Head of caudate nucleus (tissue), 42 donors: Measurements from ENCODE around the gene AATF.

Experiments
- DNase-seq, 42 donors: peaks; one replicate each; pipeline versions ENCODE4 v3.0.0 to v3.0.0-alpha.2; 2020 to 2021; ENCODE audit warnings: mixed read lengths in 7 of 42
- intact Hi-C: fragments of 100-400 bp; cut with DNase I; formaldehyde crosslinking; loops from one replicate; pipeline ENCODE4 v1.15.0; 2022

AATF gene

GRCh38 chr17:37087683-37088082 is 138.9 kb downstream of the AATF start:
- DNase-seq: no peak
- intact Hi-C loops: no loop called here

- intact Hi-C loops: no loop called here
- peak in 8 of 42 donors; percentile 17 to 72 (median 43) for DNase-seq
Observed at GRCh38 chr17:37088459-37088858, 139.7 kb downstream of the AATF start.

- intact Hi-C loops: no loop called here
- DNase-seq: peak in 14 of 42 donors; percentile 18 to 64 (median 40)
Observed at GRCh38 chr17:37088913-37089312, 140.2 kb downstream of the AATF start.

GRCh38 chr17:37089956-37090355 is 141.2 kb downstream of the AATF start:
- intact Hi-C loops: no loop called here
- DNase-seq: no peak

GRCh38 chr17:37090941-37091340 is 142.2 kb downstream of the AATF start:
- no peak for DNase-seq
- intact Hi-C loops: no loop called here

GRCh38 chr17:37092071-37092470 is 143.3 kb downstream of the AATF start:
- peak in 10 of 42 donors; percentile 25 to 69 (median 39) for DNase-seq
- intact Hi-C loops: no loop called here

- intact Hi-C loops: no loop called here
- no peak for DNase-seq
Observed at GRCh38 chr17:37092701-37093100, 143.9 kb downstream of the AATF start.

GRCh38 chr17:37094391-37094790 is 145.6 kb downstream of the AATF start:
- no peak for DNase-seq
- intact Hi-C loops: no loop called here

- intact Hi-C loops: no loop called here
- DNase-seq: no peak
Observed at GRCh38 chr17:37096071-37096470, 147.3 kb downstream of the AATF start.

- intact Hi-C loops: no loop called here
- no peak for DNase-seq
Observed at GRCh38 chr17:37097154-37097553, 148.4 kb downstream of the AATF start.

GRCh38 chr17:37098152-37098551 is 149.4 kb downstream of the AATF start:
- no peak for DNase-seq
- intact Hi-C loops: no loop called here

- DNase-seq: no peak
- intact Hi-C loops: no loop called here
Observed at GRCh38 chr17:37098910-37099664, 150.3 kb downstream of the AATF start.

GRCh38 chr17:37100231-37100630 is 151.5 kb downstream of the AATF start:
- intact Hi-C loops: no loop called here
- no peak for DNase-seq

GRCh38 chr17:37101306-37101705 is 152.6 kb downstream of the AATF start:
- no peak for DNase-seq
- intact Hi-C loops: no loop called here

- intact Hi-C loops: no loop called here
- no peak for DNase-seq
Observed at GRCh38 chr17:37103231-37103630, 154.5 kb downstream of the AATF start.

GRCh38 chr17:37106049-37106448 is 157.3 kb downstream of the AATF start:
- intact Hi-C loops: no loop called here
- no peak for DNase-seq
